Lower leg skin (tissue), 3 donors: ENCODE data around the gene RALGAPA1.

ENCODE experiments used
- CTCF ChIP-seq, 3 donors: fragments of 450-650 bp; IDR thresholded peaks; one replicate each; pipeline ENCODE4 v1.5.1; 2016; ENCODE audit warnings: antibody characterized with exemption in 3 of 3, mild to moderate bottlenecking in 3 of 3, moderate library complexity in 2 of 3
- POLR2A ChIP-seq, 2 donors: fragments of 450-650 bp; IDR thresholded peaks; one replicate each; pipeline ENCODE4 v1.6.1; 2016 to 2017; ENCODE audit warnings: antibody characterized with exemption in 2 of 2, mild to moderate bottlenecking in 1 of 2, moderate library complexity in 1 of 2

DNA sequence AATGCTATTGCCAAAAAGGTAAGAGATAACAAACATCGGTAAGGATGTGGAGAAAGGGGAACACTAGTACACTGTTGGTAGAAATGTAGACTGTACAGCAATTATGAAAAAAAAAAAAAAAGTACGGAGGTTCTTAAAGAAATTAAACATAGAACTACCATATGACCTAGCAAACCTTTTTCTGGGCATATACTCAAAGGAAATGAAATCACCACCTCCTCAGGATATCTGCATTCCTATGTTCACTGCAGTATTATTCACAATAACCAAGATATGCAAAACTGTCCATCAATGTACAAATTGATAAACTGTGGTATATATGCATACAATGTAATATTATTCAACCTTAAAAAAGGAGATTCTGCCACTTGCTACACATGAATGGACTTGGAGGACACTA, 214.5 kb downstream of the RALGAPA1 start:
- TF ChIP-seq CTCF (IDR thresholded peaks at IDR 0.05) (no peak), POLR2A (IDR thresholded peaks at IDR 0.05) (no peak)
